Prostate gland (tissue), 2 donors: ENCODE data around the gene TJP3.

ENCODE experiments used
- CTCF ChIP-seq, 4 experiments: fragments of 200-600 bp in 2 of 4; fragments of 450-650 bp in 2 of 4; sonication (generic) in 2 of 4; IDR thresholded peaks; 1 replicate in 3 of 4; 2 replicates in 1 of 4; pipeline ENCODE4 v1.5.1; 2016 to 2019; ENCODE audit warnings: antibody characterized with exemption in 4 of 4, mild to moderate bottlenecking in 2 of 4, moderate library complexity in 2 of 4
- POLR2A ChIP-seq: fragments of 450-650 bp; IDR thresholded peaks from one replicate; pipeline ENCODE4 v1.6.1; 2016; ENCODE audit warnings: antibody characterized with exemption, mild to moderate bottlenecking

GRCh38 chr19:3768015-3768747, 60.0 kb downstream of the TJP3 start:
- TF ChIP-seq CTCF (IDR thresholded peaks at IDR 0.05) (no peak), POLR2A (no peak)
